CD4-positive, alpha-beta T cell treated with Interleukin-15 for 4 hours (primary cell): ENCODE results near the gene NRDC.
"Not testable (repeated sequence)": the region's sequence is repeated elsewhere in the genome, so short reads cannot be mapped to it uniquely, and the experiment has no call there.

ENCODE experiments used
- DNase-seq: peaks from one replicate; pipeline ENCODE4 v3.0.0-alpha.2; 2020; ENCODE audit warnings: low spot score

NRDC gene

GRCh38 chr1:51878616-51879336 is at the start of gene NRDC:
NRDC (minus strand) TSS chr1:51878727; CDS start chr1:51878615, 112 bp downstream.
- peak; percentile 100 for DNase-seq

GRCh38 chr1:51927029-51927428 is 48.5 kb upstream of the NRDC start:
- no peak for DNase-seq

GRCh38 chr1:51926171-51926812 is 47.8 kb upstream of the NRDC start:
- no peak for DNase-seq

- DNase-seq = no peak
These were observed 45.9 kb upstream of the NRDC start for GRCh38 chr1:51924455-51924854.

GRCh38 chr1:51922040-51922439 is 43.5 kb upstream of the NRDC start:
- DNase-seq = no peak

GRCh38 chr1:51920130-51920529 is 41.6 kb upstream of the NRDC start:
- no peak for DNase-seq

GRCh38 chr1:51919684-51920083 is 41.2 kb upstream of the NRDC start:
- no peak for DNase-seq

- no peak for DNase-seq
These were observed 38.3 kb upstream of the NRDC start for GRCh38 chr1:51916587-51917405.

GRCh38 chr1:51915951-51916350 is 37.4 kb upstream of the NRDC start:
- no peak for DNase-seq

- DNase-seq = no peak
These were observed 34.4 kb upstream of the NRDC start for GRCh38 chr1:51912881-51913280.

GRCh38 chr1:51910221-51911000 is 31.9 kb upstream of the NRDC start:
- no peak for DNase-seq

- DNase-seq = no peak
These were observed 30.0 kb upstream of the NRDC start for GRCh38 chr1:51908499-51908898.

- DNase-seq = no peak
These were observed 28.7 kb upstream of the NRDC start for GRCh38 chr1:51907079-51907702.

- DNase-seq = no peak
These were observed 28.0 kb upstream of the NRDC start for GRCh38 chr1:51906306-51907078.

- no peak for DNase-seq
These were observed 23.9 kb upstream of the NRDC start for GRCh38 chr1:51902456-51902855.

GRCh38 chr1:51901151-51901550 is 22.6 kb upstream of the NRDC start:
- no peak for DNase-seq

- DNase-seq = no peak
These were observed 20.5 kb upstream of the NRDC start for GRCh38 chr1:51899022-51899421.

GRCh38 chr1:51898090-51898734 is 19.7 kb upstream of the NRDC start:
- DNase-seq = no peak

- DNase-seq = no peak
These were observed 19.1 kb upstream of the NRDC start for GRCh38 chr1:51897699-51898031.

- not testable (repeated sequence) for DNase-seq
These were observed 16.2 kb upstream of the NRDC start for GRCh38 chr1:51894748-51895147.

GRCh38 chr1:51878308-51878615 is 265 bp downstream of the NRDC start:
- DNase-seq = no peak
